Activated CD4-positive, CD25-positive, alpha-beta regulatory T cell treated with anti-CD3 and anti-CD28 coated beads, Interleukin-2, amount 50 U/mL, for 72 hours (primary cell): ENCODE measurements around the gene EXOC5.
"Not testable (repeated sequence)": the region's sequence is repeated elsewhere in the genome, so short reads cannot be mapped to it uniquely, and the experiment has no call there.

Experiments
- DNase-seq: peaks from one replicate; pipeline ENCODE4 v3.0.0; 2021

The EXOC5 gene

DNA sequence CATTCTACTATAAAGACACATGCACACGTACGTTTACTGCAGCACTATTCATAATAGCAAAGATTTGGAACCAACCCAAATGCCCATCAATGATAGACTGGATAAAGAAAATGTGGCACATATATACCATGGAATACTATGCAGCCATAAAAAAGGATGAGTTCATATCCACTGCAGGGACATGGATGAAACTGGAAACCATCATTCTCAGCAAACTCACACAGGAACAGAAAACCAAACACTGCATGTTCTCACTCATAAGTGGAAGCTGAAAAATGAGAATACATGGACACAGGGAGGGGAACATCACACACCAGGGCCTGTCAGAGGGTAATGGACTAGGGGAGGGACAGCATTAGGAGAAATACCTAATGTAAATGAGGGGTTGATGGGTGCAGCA lies 10.5 kb downstream of the EXOC5 start:
- DNase-seq = not testable (repeated sequence)

DNA sequence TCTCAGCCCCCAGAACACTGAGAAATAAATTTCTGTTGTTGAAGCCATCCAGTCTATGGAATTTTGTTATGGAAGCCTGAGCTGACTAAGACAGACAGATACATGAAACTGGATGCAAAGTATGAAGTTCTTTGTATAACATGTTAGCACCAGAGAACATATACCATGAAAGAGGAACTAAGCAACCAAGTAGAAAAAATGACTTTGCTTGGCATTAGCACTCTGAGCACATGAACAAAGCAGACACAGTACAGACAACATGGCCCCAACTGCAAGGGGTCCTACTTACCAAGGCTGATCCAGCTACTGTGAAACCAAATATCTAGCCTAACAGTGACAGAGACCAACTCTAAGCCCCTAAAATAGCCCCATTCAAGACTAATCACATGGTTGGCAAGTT lies 13.8 kb downstream of the EXOC5 start:
- no peak for DNase-seq

DNA sequence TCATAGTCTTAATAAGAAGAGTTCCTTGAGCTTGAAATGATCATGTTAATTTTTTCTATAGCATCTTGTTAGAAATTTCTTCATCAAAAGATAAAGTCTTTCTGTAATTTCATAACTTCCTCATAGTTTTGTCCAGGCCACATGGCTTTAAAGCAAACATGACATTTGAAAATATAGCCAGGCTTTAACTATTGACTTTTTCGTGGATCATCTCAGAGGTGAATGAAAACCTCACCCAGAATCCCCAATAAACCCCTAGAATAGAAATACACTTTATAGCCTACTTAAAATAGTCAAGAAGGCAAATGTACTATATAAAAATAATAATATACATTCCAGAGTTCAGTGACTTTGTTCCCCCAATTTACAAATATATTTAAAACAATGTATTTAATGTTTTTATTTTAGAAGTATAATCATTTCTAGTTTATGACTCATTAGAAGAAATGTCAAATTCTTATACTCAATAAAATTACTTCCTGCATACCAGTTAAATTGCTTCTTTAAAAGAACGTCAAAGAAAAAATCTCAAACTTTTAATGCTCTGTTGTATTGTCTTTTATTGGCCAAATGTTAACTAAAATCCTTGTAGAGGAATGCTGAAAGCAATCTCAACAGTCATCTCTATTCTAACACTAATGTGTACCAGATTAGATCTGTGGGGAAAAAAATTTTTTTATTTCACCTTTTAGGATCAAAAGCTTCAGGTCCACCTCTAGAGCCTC lies 21.6 kb downstream of the EXOC5 start:
- DNase-seq = no peak

DNA sequence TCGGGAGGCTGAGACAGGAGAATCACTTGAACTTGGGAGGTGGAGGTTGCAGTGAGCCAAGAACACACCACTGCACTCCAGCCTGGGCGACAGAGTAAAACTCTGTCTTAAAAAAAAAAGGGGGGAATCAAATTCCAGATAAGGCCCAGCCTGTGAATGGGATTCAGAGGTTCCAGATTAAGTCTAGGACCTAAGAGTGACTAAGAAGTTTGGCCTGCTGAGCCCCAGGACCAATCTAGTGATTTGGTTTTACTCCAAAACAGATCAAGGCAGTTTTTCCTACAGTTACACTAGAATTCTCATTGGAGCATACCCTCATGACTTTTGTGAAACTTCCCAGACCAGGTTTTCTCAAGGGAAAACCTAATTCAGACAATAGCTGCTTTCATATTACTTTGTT lies 22.8 kb downstream of the EXOC5 start:
- no peak for DNase-seq

DNA sequence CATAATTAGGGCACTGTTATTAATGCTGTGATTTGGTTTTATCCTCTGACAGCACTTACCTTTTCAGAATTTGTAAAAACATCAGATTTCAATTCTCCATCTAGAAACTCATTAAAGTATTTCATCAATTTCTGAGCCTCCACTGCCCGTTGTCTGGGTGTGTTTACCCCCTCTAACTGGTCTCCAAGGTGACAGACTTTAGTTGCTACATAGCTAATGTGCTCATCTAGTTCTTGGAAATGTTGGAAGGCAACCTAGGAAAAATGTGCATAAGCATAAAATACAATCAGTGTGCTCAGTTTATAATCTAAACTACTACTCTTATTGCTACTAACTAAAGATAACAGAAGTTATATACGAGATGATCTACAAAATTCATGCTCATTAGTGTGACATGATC lies 24.6 kb downstream of the EXOC5 start:
- no peak for DNase-seq

DNA sequence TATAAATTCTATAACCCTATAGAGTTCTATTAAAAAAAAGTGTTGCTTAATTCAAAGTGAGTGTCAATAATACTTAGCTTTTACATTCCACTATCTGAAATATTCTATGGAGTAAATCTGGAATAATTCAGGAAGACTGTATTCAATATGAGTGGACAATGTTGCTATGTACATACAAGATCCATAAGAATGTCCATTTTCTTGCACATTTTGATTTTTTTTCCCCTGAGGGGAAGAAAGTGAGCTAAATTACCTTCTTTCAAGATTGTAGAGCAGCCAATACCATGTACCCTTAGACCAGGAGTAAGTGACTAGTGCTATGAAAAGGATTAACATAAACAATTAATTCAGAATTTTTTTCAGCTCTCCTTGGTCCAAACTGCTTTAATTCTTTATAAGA lies 25.4 kb downstream of the EXOC5 start:
- no peak for DNase-seq

DNA sequence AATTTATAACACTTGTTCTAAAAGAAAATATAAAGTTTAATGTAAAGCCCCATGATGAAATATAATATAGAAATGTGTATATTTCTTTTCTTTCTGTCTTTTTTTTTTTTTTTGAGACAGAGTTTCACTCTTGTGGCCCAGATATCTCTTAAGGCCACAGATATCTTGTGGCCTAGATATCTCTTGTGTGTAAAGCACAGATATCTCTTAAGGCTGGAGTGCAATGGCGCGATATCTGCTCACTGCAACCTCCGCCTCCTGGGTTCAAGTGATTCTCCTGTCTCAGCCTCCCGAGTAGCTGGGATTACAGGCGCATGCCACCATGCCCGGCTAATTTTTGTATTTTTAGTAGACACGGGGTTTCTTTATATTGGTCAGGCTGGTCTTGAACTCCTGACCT lies 28.6 kb downstream of the EXOC5 start:
- DNase-seq = not testable (repeated sequence)

DNA sequence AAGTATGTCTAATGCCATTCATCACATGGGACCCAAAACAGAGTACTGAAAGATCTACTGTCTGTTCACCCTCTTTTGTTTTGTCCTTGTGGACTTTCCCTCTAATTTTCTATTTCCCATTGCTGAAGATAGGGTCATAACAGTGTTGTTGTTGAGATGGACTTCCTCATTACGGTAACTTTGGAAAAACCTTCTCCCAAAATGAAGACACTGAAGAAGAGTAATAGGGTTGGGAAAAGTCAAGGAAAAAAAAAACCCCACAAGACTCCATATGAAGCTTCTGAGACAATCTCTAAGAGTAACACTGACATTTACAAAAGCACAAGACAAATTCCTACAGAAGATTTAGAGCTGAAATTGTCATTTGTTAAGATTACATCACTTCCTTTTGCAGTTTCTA lies 36.7 kb downstream of the EXOC5 start:
- DNase-seq = no peak

DNA sequence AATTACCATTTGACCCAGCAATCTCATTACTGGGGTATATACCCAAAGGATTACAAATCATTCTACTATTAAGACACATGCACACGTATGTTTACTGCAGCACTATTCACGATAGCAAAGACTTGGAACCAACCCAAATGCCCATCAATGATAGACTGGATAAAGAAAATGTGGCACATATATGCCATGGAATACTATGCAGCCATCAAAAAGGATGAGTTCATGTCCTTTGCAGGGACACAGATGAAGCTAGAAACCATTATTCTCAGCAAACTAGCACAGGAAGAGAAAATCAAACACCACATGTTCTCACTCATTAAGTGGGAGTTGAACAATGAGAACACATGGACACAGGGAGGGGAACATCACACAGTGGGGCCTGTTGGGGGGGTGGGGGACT lies 40.4 kb downstream of the EXOC5 start:
- DNase-seq = not testable (repeated sequence)

DNA sequence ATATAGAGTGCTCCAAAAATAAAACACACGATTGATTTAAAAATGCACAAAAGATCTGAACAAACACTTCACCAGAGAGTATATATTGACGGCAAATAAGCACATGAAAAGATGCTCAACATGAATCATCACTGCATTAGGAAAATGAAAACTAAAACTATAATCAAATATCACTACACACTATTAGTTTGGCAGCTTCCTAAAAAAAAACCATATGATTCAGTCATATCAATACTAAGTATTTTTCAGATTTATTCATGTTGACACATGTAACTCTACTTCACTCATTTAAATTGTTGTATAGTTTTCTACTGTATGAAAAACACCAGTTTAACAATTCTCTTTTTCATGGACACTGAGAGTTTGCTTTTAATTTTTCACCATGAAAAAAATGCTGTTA lies 41.6 kb downstream of the EXOC5 start:
- DNase-seq = no peak

DNA sequence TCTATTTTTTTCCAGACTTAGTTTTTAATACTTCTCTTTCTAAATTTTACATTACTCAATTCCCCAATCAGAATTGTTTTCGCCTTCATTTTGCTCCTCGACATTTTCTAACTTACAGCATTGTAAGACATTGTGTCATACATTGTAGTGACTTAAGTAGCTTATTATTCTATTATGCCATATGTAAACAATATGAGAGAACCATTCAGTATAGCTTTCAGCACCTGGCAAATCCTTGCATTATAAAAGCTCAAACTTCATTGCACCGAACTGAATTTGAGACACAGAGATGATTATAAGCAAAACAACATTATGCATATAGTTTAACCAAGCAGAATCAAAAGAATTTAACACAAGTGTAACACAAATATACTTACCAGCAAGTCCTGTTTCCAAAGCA lies 46.8 kb downstream of the EXOC5 start:
- DNase-seq = no peak

DNA sequence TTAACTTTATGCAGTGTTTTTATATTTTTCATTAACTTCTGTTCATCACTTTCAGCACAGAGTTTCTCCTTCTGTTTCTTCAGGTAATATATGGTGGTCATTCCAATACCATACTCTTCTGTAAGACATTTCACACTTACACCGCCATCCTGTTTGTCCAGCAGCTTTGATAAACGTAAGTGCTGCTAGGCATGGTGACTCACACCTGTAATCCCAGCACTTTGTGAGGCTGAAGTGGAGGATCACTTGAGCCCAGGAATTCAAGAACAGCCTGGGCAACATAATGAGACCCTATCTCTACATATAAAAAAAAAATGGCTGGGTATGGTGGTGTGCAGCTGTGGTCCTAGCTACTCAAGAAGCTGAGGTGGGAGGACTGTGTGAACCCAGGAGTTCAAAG lies 55.8 kb downstream of the EXOC5 start:
- no peak for DNase-seq

DNA sequence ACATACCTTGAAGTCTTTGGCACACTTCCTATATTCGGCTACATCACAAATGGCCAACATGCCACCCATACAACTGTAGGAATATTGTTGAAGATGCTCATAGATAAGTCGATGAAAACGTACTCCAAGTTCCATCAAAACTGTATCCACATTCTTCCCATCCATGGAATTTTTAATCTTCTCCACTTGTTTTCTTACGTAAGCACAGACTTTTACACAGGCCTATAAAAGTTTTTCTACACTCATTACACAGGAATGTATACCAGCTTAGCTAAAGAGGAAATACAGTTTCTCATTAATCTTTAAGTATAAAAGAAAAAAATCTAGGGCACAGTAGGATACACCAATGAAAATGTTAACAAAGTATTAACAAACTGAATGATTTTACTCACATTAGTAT lies 59.1 kb downstream of the EXOC5 start:
- no peak for DNase-seq

DNA sequence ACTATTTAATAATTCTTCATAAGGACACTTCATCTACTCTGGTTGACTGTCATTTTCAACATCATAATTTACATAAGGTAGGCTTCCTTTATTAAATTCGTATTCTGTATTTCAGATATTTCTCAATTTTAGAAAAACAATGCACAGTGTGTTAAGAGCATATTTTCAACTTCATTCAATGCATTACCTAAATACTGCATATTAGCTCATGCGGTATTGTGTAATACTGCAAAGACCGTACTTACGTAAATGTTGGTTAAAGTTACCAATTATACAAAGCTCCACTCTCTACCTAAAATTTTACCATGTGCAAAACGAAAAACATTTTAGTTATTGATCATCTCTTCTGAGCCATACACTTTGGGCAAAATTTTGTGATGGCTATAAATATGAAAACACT lies 62.8 kb downstream of the EXOC5 start:
- DNase-seq = no peak

DNA sequence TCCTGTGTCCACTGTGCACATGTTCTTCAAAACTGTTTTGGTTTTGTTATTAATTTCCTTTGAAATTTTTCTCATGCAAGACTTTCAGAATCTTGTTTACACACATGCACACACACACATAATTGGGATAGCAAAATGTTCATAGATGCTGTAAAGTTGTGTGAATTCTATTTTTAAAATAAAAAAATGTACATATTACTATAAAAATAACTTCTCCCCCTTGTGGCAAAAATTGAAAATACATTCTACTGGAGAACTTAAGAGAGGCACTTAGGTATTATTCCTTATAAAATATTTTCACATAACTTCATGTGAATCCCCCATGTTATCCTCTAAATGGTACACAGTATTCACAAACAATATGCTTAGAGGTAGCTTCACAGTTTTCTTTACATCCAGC lies 66.0 kb downstream of the EXOC5 start:
- DNase-seq = not testable (repeated sequence)

DNA sequence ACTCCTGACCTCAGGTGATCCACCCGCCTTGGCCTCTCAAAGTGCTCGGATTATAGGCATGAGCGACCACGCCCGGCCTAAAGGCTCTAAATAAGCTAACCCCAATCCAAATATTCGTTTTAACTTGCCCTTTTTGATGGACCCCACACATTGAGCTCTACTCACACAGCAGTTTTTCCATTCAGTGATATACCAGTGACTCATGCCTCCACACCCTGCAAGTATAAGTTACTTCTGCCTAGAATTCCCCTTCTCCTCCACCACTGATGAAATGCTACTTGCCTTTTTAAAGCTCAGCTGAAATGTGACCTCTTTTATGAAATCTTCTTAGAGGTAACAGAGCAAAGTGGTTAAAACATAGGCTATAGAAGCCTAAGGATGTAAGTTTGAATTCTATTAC lies 68.8 kb downstream of the EXOC5 start:
- no peak for DNase-seq

DNA sequence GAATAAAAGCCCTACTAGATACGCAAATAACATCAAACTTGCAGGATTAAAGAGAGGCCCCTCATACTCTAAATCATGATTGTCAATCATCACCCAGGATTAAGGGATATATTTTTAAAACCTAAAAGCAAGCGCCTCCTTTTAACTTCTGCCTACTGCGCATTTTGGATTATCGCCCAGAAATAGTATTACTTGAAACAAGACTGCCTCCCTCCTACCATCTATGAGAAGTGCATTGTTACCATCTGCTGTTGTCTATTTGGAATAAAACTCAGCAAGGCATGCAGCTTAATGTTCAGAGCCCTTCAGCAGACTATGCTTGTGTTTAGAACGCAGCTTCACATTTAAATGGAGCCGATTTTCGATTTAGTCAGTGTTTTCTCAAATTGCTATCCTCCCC lies 79.6 kb downstream of the EXOC5 start:
- DNase-seq = no peak

DNA sequence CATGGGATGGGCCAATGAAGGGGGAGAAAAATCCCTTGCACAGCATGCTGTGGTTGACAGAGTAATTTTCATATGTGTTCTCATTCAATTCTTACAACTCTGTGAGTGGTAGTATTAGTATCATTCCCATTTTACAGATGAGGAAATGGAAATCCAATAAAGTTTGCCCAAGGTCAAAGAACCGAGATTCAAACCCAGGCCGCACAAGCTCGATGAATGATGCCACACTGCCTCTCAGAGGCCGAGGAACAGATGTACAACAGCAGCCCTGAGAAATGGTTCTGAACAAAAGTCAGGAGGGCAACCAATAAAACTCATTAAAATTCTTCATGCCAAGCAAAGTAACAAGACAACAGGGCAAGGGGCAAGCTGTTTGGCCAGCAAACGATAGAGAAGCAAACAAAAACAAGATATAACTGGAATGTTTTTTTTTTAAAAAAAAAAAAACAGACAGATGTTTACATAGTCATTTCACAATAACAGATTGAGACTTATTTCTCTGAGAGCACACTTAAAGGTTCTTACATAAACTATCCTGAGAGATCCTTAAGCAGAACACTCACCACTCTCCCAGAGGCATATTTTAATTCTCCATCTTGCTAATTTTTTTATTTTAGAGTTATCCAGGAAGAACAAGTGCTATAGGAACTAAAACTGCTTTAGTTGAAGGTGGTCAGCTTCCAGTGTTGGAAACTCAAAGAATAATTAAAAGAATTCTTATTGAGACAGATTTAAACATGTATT lies 85.8 kb downstream of the EXOC5 start:
- no peak for DNase-seq

DNA sequence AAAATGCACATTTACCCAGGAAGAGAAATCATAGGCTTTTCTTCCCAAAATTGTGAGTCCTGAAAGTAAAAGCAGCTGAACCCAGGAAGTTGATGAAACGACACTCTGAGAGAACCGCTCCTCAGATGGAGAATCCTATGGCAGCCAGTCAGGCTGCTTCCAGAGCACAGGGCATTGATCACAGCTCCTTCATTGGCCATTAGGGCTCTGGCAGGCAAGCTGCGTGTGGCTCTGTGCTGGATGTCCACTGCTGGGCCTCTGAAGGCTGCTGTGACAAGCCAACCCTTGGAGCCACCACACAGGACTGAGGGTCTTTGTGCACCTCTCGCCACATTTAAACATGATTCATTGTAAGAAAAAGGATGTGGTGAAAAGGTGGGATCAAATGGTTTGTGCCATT lies 89.4 kb downstream of the EXOC5 start:
- DNase-seq = no peak

DNA sequence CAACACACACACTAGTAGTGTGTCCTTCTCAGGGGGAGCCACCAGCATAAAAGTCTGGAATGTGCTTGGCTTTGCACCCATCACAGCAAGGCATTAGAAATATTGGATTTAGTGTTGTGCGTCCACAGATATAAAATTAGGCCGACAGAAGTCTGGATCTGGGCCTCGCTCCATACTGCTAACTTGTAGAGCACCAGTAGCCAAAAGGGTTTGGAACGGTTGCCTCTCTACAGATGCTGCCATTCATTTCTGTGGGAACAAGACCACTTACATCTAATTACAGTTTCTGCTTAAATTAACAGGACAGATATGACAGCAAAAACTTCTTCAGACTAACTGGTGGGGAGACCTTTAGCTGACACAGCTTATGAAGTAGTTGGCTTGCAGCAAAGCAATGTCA lies 94.2 kb downstream of the EXOC5 start:
- no peak for DNase-seq

DNA sequence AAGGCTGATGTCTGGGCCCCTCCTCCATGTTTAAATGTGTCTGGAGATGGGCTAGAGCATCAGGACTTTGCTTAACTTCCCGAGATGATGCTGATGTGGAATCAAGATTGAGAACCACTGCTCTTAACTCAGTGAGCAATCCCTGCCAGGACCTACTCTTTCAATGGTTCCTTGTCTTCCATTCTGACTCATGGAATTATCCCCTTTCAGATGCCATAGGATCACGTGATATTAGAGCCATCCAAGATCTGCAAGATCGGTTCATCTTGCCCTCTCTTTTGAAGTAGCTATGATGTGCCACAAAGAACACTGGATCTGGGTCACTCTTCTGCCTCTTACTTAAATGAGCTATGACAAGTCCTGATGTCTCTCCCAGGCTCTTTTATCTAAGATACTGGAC lies 96.8 kb downstream of the EXOC5 start:
- no peak for DNase-seq

DNA sequence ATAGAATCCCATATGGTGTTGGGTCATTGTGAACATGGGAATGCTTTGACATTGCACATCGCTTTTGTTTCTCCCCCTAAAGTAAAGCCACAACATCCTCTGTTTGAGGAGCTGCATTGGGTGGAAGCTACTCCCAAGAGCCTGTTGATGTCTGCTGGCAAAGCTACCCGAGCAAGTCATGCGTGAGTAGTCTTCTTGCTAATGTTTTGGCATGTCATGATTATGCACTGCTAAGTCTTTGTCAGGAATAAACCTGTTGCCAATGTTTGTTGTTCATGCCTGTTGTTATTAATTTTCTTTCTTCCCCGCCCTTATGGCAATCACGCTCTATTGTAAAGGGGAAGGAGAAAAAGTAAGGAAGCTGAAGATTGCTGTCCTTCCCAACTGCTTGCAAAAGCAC lies 97.3 kb downstream of the EXOC5 start:
- no peak for DNase-seq

DNA sequence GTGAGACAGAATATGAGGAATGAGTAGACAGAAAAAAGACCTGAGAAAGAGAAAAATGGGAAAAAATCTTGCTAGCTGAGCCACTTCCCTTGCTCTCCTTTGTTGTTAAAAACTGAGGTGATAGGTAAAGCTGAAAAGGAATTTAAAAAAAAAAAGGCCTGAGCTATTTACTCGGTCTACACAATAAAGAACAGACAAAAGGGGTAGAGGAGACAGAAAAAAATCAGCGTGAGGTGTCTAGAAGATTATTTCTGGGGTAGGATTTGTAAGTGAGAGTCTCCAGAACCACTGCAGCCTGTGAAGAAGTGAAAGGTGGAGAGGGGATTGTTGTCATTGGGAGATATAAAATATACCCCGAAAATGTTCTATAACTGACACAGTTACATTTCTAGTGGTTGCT lies 98.8 kb downstream of the EXOC5 start:
- no peak for DNase-seq

DNA sequence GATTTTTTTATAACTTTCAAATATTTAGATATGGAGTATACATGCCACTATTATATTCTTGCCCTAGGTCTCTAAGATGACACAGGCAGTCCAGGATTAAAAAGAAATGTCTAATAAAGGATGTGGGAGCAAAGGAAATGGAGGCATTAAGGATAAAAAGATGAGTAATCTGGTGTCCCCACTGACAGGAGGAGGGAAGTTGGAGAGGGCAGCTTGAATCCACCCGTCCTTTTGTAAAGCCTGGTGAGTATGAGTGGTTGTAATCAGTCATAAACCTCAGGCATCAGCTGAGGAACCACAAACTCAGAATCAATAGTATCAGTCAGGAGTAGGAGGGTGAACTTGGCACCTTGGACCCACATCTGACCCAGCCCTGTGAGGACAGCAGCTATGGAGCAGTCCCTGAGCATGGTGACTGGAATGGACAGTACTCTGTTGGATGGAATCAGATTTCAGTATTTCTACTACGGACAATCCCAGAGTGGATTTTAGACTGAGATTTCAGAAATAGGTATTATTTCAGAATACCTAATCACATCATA lies 100.5 kb downstream of the EXOC5 start:
- DNase-seq = no peak
